Small intestine (tissue), 7 donors: Measurements from ENCODE around the gene RGS10. TPM values are rescaled to one million over a fixed set of nuclear protein-coding genes. Genes with fewer than 3 reads are reported as not detected.
A peak's percentile ranks its signal among the peaks of the same experiment; 100 is the strongest.

Experiments
- DNase-seq, 2 donors: peaks; one replicate each; pipeline versions ENCODE4 v3.0.0 to v3.0.0-alpha.2; 2013
- FAIRE-seq: peaks from 2 replicates; lab custom pipeline; 2012; peaks lifted over from hg19 to GRCh38; lab: Jason Lieb, UNC
- H3K27ac ChIP-seq, 3 donors: one replicate each; pipeline ENCODE4 v1.5.1; 2013; ENCODE audit warnings: low read length in 2 of 3, mild to moderate bottlenecking in 2 of 3, control low read depth in 1 of 3, inconsistent platforms in 1 of 3, low read depth in 1 of 3, moderate library complexity in 1 of 3
- H3K27me3 ChIP-seq, 3 donors: one replicate each; pipeline ENCODE4 v1.6.1; 2013; ENCODE audit warnings: low read length in 3 of 3, inconsistent platforms in 1 of 3; ENCODE audit not compliant: control insufficient read depth in 3 of 3, insufficient read depth in 3 of 3
- H3K36me3 ChIP-seq, 3 donors: one replicate each; pipeline ENCODE4 v1.6.1; 2013; ENCODE audit warnings: low read length in 3 of 3, inconsistent platforms in 1 of 3, low read depth in 1 of 3, mild to moderate bottlenecking in 1 of 3, moderate library complexity in 1 of 3; ENCODE audit not compliant: control insufficient read depth in 3 of 3, insufficient read depth in 2 of 3
- H3K4me1 ChIP-seq, 3 donors: one replicate each; pipeline ENCODE4 v1.6.1; 2013; ENCODE audit warnings: low read length in 2 of 3, inconsistent platforms in 1 of 3, low read depth in 1 of 3, mild to moderate bottlenecking in 1 of 3, moderate library complexity in 1 of 3; ENCODE audit not compliant: control insufficient read depth in 3 of 3, insufficient read depth in 2 of 3
- H3K4me3 ChIP-seq, 3 donors: one replicate each; pipeline ENCODE4 v1.5.1; 2013; ENCODE audit warnings: low read length in 3 of 3, control low read depth in 1 of 3, inconsistent platforms in 1 of 3, low read depth in 1 of 3, mild to moderate bottlenecking in 1 of 3, moderate library complexity in 1 of 3
- H3K9me3 ChIP-seq, 2 donors: one replicate each; pipeline ENCODE4 v1.6.1; 2013; ENCODE audit warnings: low read depth in 1 of 2, low read length in 1 of 2; ENCODE audit not compliant: control insufficient read depth in 2 of 2, insufficient read depth in 1 of 2
- WGBS, 3 donors: extraction: QIAGEN DNeasy Blood & Tissue Kit; methylation state at CpG; one replicate each; pipeline ENCODE4 v1.1.7; 2013; 5-methylcytosine and 5-hydroxymethylcytosine counted together
- polyA plus RNA-seq, 4 donors: library from polyadenylated mRNA; stranded (reverse) in 3 of 4; unstranded in 1 of 4; fragments of 200-250 nt in 3 of 4; fragments of 120-200 nt in 1 of 4; gene quantifications; one replicate each; pipeline versions ENCODE4 v1.2.1 to v1.2.3, GENCODE V29; 2013
- donor health status: healthy with polysubstance abuse.
- donor health status: control.
- donor health status: control.
- donor health status: Bipolar disorder and iron deficiency.
- donor health status: healthy.

RGS10 gene
- polyA plus RNA-seq, 4 donors: 9.6 to 77.8 (median 41.1) TPM

- Histone ChIP-seq H3K27ac (no peak overlapping the region), H3K27me3 (no peaks in the 10 kb centered on the region), H3K9me3 (no peaks in the 10 kb centered on the region), H3K4me3 (no peak overlapping the region), H3K36me3 (peaks cover 0 to 25% (median 0%) of the 10 kb centered on the region in 3 donors), H3K4me1 (no peaks in the 10 kb centered on the region)
- 84 to 89% (median 87%) methylated on average over 19 of the region's 19 CpGs for WGBS, 3 donors
- DNase-seq (no peak), FAIRE-seq (no peak)
Measured at GRCh38 chr10:119511828-119512515, 30.5 kb downstream of the RGS10 start.

- H3K4me1 ChIP-seq: no peaks in the 10 kb centered on the region
- no peak overlapping the region for H3K27ac ChIP-seq
- DNase-seq: no peak
- H3K9me3 ChIP-seq: no peaks in the 10 kb centered on the region
- peaks cover 0 to 21% (median 0%) of the 10 kb centered on the region in 3 donors for H3K36me3 ChIP-seq
- no peaks in the 10 kb centered on the region for H3K27me3 ChIP-seq
- WGBS, 3 donors: 51 to 72% (median 57%) methylated on average over 10 of the region's 10 CpGs
- FAIRE-seq: no peak
- H3K4me3 ChIP-seq: no peak overlapping the region
Measured at GRCh38 chr10:119509909-119510451, 32.5 kb downstream of the RGS10 start.

- Histone ChIP-seq H3K4me3 (no peak overlapping the region), H3K27me3 (peaks cover 0 to 4% (median 0%) of the 10 kb centered on the region in 3 donors), H3K27ac (no peak overlapping the region), H3K9me3 (no peaks in the 10 kb centered on the region), H3K36me3 (peaks cover 0 to 18% (median 0%) of the 10 kb centered on the region in 3 donors), H3K4me1 (no peaks in the 10 kb centered on the region)
- DNase-seq (no peak), FAIRE-seq (no peak)
- 82 to 94% (median 92%) methylated on average over 5 of the region's 5 CpGs for WGBS, 3 donors
Measured at GRCh38 chr10:119507115-119507514, 35.4 kb downstream of the RGS10 start.

- H3K27me3 ChIP-seq: peaks cover 0 to 5% (median 0%) of the 10 kb centered on the region in 3 donors
- peaks cover 0 to 13% (median 0%) of the 10 kb centered on the region in 3 donors for H3K36me3 ChIP-seq
- no peak overlapping the region for H3K4me3 ChIP-seq
- H3K27ac ChIP-seq: peak overlapping the region in 2 of 3 donors; percentile 22 to 53
- FAIRE-seq (no peak), DNase-seq (no peak)
- 72 to 88% (median 84%) methylated on average over 21 of the region's 21 CpGs for WGBS, 3 donors
- H3K4me1 ChIP-seq: no peaks in the 10 kb centered on the region
- H3K9me3 ChIP-seq: no peaks in the 10 kb centered on the region
Measured at GRCh38 chr10:119505588-119506315, 36.8 kb downstream of the RGS10 start.

GRCh38 chr10:119505131-119505551 lies 37.4 kb downstream of the RGS10 start:
- Histone ChIP-seq H3K36me3 (peaks cover 0 to 10% (median 0%) of the 10 kb centered on the region in 3 donors), H3K9me3 (no peaks in the 10 kb centered on the region), H3K4me1 (no peaks in the 10 kb centered on the region), H3K27ac (peak overlapping the region in 2 of 3 donors; percentile 48 to 66), H3K27me3 (peaks cover 0 to 5% (median 0%) of the 10 kb centered on the region in 3 donors), H3K4me3 (no peak overlapping the region)
- DNase-seq (peak in 1 of 2 donors; percentile 39), FAIRE-seq (no peak)
- 71 to 82% (median 76%) methylated on average over 12 of the region's 12 CpGs for WGBS, 3 donors

GRCh38 chr10:119504651-119505050 lies 37.9 kb downstream of the RGS10 start:
- WGBS, 3 donors: 83 to 95% (median 90%) methylated on average over 10 of the region's 10 CpGs
- DNase-seq (no peak), FAIRE-seq (no peak)
- H3K36me3 ChIP-seq: peaks cover 0 to 10% (median 0%) of the 10 kb centered on the region in 3 donors
- no peak overlapping the region for H3K4me3 ChIP-seq
- H3K9me3 ChIP-seq: no peaks in the 10 kb centered on the region
- peak overlapping the region in 2 of 3 donors; percentile 48 to 66 for H3K27ac ChIP-seq
- peaks cover 0 to 9% (median 0%) of the 10 kb centered on the region in 3 donors for H3K27me3 ChIP-seq
- no peaks in the 10 kb centered on the region for H3K4me1 ChIP-seq

- no peak for FAIRE-seq
- Histone ChIP-seq H3K4me3 (no peak overlapping the region), H3K36me3 (peaks cover 0 to 13% (median 0%) of the 10 kb centered on the region in 3 donors), H3K27me3 (peaks cover 0 to 12% (median 0%) of the 10 kb centered on the region in 3 donors), H3K9me3 (no peaks in the 10 kb centered on the region), H3K4me1 (peaks cover 0 to 4% (median 0%) of the 10 kb centered on the region in 3 donors), H3K27ac (no peak overlapping the region)
- WGBS, 3 donors: 93 to 95% (median 94%) methylated on average over 5 of the region's 5 CpGs
- DNase-seq: no peak
Measured at GRCh38 chr10:119503821-119504220, 38.7 kb downstream of the RGS10 start.

- H3K4me3 ChIP-seq: no peak overlapping the region
- peaks cover 0 to 14% (median 0%) of the 10 kb centered on the region in 3 donors for H3K36me3 ChIP-seq
- FAIRE-seq (no peak), DNase-seq (no peak)
- H3K27me3 ChIP-seq: peaks cover 0 to 16% (median 0%) of the 10 kb centered on the region in 3 donors
- H3K27ac ChIP-seq: peak overlapping the region in 2 of 3 donors; percentile 43 to 77
- 54 to 67% (median 62%) methylated on average over 13 to 19 of the region's 19 CpGs for WGBS, 3 donors
- peaks cover 0 to 4% (median 0%) of the 10 kb centered on the region in 3 donors for H3K4me1 ChIP-seq
- no peaks in the 10 kb centered on the region for H3K9me3 ChIP-seq
Measured at GRCh38 chr10:119502618-119503155, 39.8 kb downstream of the RGS10 start.
